ENCODE data around the gene FAR1.

Gene FAR1

DNA sequence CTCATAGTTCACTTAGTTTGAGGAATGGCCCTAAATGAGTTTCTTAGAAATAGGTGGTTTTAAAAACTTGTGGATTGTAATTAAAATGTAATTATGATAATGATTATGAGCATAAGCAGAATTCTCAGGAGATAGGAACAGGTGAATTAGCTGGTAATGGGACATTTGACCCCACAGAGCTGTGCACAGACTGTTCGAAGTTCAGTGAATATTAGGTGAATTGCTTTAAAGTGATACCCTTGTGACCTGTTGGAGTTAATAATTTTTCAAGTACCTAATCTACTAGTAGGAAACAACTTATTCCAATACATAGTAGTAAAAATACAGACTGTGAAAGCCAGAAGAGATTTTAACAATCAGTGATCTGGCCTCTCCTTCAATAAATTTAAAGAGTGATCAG, 8.1 kb downstream of the FAR1 start:
- Mint-ChIP-seq H3K9me3 (no peaks in the 10 kb centered on the region), H3K36me3 (ENCODE audit: insufficient read depth) (no peaks in the 10 kb centered on the region), H3K4me3 (no peak overlapping the region), H3K4me1 (peaks cover 62% of the 10 kb centered on the region), H3K27me3 (no peaks in the 10 kb centered on the region), H3K27ac (ENCODE audit: low read depth) (peak overlapping the region; percentile 19)
- DNase-seq (ENCODE audit: low spot score in 2 of 2) (no peak), ATAC-seq (replicated peaks; ENCODE audit: extremely low read depth, poor library complexity, severe bottlenecking) (no peak)

DNA sequence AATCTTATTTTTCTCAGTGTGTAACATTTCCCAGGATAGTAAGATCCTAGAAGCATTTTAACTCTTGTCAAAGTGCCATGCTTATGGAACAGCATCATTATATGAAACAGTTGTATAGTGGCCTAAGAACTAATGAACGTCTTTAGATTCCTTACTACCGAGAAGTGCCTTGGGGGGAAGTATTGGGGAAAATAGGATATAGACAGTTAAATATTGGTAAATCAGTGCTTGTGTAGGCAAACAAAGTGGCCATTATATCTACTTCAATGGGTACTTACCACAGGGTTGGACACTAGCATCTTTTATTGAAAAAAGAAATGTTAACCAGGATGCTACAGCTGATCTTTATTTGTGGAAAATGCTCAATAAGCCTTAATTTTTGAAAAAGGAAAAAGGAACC, 11.3 kb downstream of the FAR1 start:
- no peak for DNase-seq (ENCODE audit: low spot score in 2 of 2)
- ATAC-seq (replicated peaks; ENCODE audit: extremely low read depth, poor library complexity, severe bottlenecking), result no peak
- Mint-ChIP-seq H3K27me3 (no peaks in the 10 kb centered on the region), H3K4me1 (peaks cover 45% of the 10 kb centered on the region), H3K36me3 (ENCODE audit: insufficient read depth) (no peaks in the 10 kb centered on the region), H3K9me3 (no peaks in the 10 kb centered on the region), H3K4me3 (no peak overlapping the region), H3K27ac (ENCODE audit: low read depth) (no peak overlapping the region)

GRCh38 chr11:13680501-13681264, 12.2 kb downstream of the FAR1 start:
- Mint-ChIP-seq H3K36me3 (ENCODE audit: insufficient read depth) (peaks cover 2% of the 10 kb centered on the region), H3K4me3 (no peak overlapping the region), H3K27me3 (no peaks in the 10 kb centered on the region), H3K27ac (ENCODE audit: low read depth) (no peak overlapping the region), H3K4me1 (peaks cover 46% of the 10 kb centered on the region), H3K9me3 (no peaks in the 10 kb centered on the region)
- ATAC-seq (replicated peaks; ENCODE audit: extremely low read depth, poor library complexity, severe bottlenecking), result no peak
- no peak for DNase-seq (ENCODE audit: low spot score in 2 of 2)

- H3K4me3 Mint-ChIP-seq, result no peak overlapping the region
- H3K27me3 Mint-ChIP-seq, result no peaks in the 10 kb centered on the region
- ATAC-seq (replicated peaks; ENCODE audit: extremely low read depth, poor library complexity, severe bottlenecking), result no peak
- peaks cover 5% of the 10 kb centered on the region for H3K36me3 Mint-ChIP-seq (ENCODE audit: insufficient read depth)
- no peak overlapping the region for H3K27ac Mint-ChIP-seq (ENCODE audit: low read depth)
- no peaks in the 10 kb centered on the region for H3K9me3 Mint-ChIP-seq
- peaks cover 43% of the 10 kb centered on the region for H3K4me1 Mint-ChIP-seq
- no peak for DNase-seq (ENCODE audit: low spot score in 2 of 2)
These were observed 13.0 kb downstream of the FAR1 start for GRCh38 chr11:13681446-13681845.

DNA sequence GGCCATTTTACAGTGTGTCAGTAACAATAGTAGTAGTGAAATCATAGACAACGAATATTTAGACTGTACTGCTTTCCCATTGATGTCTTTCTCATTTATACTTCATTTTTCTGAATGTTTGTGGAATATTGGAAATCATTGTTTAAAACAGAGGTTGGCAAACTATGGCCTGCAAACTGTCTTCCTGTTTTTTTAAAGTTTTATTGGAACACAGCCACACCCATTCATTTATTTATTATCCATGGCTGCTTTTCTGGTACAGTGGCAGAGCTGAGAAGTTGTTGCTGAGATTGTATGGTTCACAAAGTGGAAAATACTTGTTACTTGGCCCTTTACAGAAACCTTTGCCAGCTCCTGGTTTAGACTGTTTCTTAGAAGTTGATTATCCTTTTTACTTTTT, 13.7 kb downstream of the FAR1 start:
- DNase-seq (ENCODE audit: low spot score in 2 of 2), result no peak
- no peak overlapping the region for H3K4me3 Mint-ChIP-seq
- H3K36me3 Mint-ChIP-seq (ENCODE audit: insufficient read depth), result peaks cover 5% of the 10 kb centered on the region

GRCh38 chr11:13685461-13686108, 17.1 kb downstream of the FAR1 start:
- peaks cover 6% of the 10 kb centered on the region for H3K36me3 Mint-ChIP-seq (ENCODE audit: insufficient read depth)
- H3K27me3 Mint-ChIP-seq, result no peaks in the 10 kb centered on the region
- DNase-seq (ENCODE audit: low spot score in 2 of 2) (no peak), ATAC-seq (replicated peaks; ENCODE audit: extremely low read depth, poor library complexity, severe bottlenecking) (no peak)
- no peak overlapping the region for H3K4me3 Mint-ChIP-seq
- no peak overlapping the region for H3K27ac Mint-ChIP-seq (ENCODE audit: low read depth)
- no peaks in the 10 kb centered on the region for H3K9me3 Mint-ChIP-seq
- H3K4me1 Mint-ChIP-seq, result peaks cover 25% of the 10 kb centered on the region

More for the DNA sequence above, 13.7 kb downstream of the FAR1 start:
- Mint-ChIP-seq H3K27ac (ENCODE audit: low read depth) (no peak overlapping the region), H3K9me3 (no peaks in the 10 kb centered on the region), H3K4me1 (peaks cover 36% of the 10 kb centered on the region), H3K27me3 (no peaks in the 10 kb centered on the region)
- ATAC-seq (replicated peaks; ENCODE audit: extremely low read depth, poor library complexity, severe bottlenecking), result no peak

DNA sequence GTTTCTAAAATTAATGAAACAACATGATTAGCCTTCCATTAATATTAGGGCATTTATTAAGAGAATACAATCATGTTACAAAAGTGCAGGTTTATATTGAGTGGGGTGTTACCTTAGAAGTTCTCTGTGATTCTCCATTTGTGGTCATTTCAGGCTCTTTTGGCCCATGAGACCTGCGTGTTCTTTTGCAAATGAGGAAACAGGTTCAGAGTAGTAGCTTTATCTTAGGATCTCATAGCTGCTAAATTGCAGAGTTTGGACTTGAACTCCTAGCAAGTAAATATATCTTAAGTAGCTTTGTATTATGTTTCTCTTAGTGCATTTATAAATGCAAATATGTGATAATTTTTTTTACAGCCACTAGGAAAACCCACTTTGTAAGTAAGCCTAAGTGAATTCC, 18.3 kb downstream of the FAR1 start:
- Mint-ChIP-seq H3K9me3 (no peaks in the 10 kb centered on the region), H3K4me3 (no peak overlapping the region), H3K36me3 (ENCODE audit: insufficient read depth) (peaks cover 6% of the 10 kb centered on the region), H3K27me3 (no peaks in the 10 kb centered on the region), H3K27ac (ENCODE audit: low read depth) (no peak overlapping the region), H3K4me1 (peaks cover 26% of the 10 kb centered on the region)
- no peak for ATAC-seq (replicated peaks; ENCODE audit: extremely low read depth, poor library complexity, severe bottlenecking)
- no peak for DNase-seq (ENCODE audit: low spot score in 2 of 2)

GRCh38 chr11:13687271-13687670, 18.8 kb downstream of the FAR1 start:
- Mint-ChIP-seq H3K27ac (ENCODE audit: low read depth) (no peak overlapping the region), H3K36me3 (ENCODE audit: insufficient read depth) (peaks cover 6% of the 10 kb centered on the region), H3K4me1 (peaks cover 26% of the 10 kb centered on the region), H3K4me3 (no peak overlapping the region), H3K9me3 (no peaks in the 10 kb centered on the region), H3K27me3 (no peaks in the 10 kb centered on the region)
- ATAC-seq (replicated peaks; ENCODE audit: extremely low read depth, poor library complexity, severe bottlenecking) (no peak), DNase-seq (ENCODE audit: low spot score in 2 of 2) (no peak)

- Mint-ChIP-seq H3K36me3 (ENCODE audit: insufficient read depth) (peaks cover 9% of the 10 kb centered on the region), H3K9me3 (no peaks in the 10 kb centered on the region), H3K4me3 (no peak overlapping the region), H3K4me1 (peaks cover 31% of the 10 kb centered on the region), H3K27ac (ENCODE audit: low read depth) (no peak overlapping the region), H3K27me3 (no peaks in the 10 kb centered on the region)
- no peak for DNase-seq (ENCODE audit: low spot score in 2 of 2)
- ATAC-seq (replicated peaks; ENCODE audit: extremely low read depth, poor library complexity, severe bottlenecking), result no peak
These were observed 22.9 kb downstream of the FAR1 start for GRCh38 chr11:13691286-13691899.

GRCh38 chr11:13692172-13692571, 23.7 kb downstream of the FAR1 start:
- no peak overlapping the region for H3K4me3 Mint-ChIP-seq
- no peaks in the 10 kb centered on the region for H3K27me3 Mint-ChIP-seq
- no peaks in the 10 kb centered on the region for H3K9me3 Mint-ChIP-seq
- no peak overlapping the region for H3K27ac Mint-ChIP-seq (ENCODE audit: low read depth)
- H3K36me3 Mint-ChIP-seq (ENCODE audit: insufficient read depth), result peaks cover 11% of the 10 kb centered on the region
- no peak for DNase-seq (ENCODE audit: low spot score in 2 of 2)
- peaks cover 31% of the 10 kb centered on the region for H3K4me1 Mint-ChIP-seq
- no peak for ATAC-seq (replicated peaks; ENCODE audit: extremely low read depth, poor library complexity, severe bottlenecking)

DNA sequence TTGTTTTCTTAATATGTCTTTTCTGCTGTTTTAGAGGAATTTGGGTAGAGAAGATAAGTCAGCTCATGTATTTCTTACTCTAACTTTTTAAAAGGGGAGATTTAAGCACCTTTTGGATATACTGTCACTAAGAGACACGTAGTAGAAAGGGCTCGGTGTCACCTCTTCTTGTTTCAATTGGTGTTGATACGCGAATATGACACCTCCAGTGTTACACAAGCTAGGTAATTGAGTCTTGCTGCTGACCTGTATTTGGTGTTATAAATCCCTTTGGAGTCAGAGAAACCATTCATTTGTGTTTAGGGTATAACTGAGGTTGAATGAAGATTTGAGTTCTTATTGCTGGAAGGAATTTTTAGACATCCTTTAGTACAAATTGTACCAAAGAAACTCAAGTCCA, 25.6 kb downstream of the FAR1 start:
- no peaks in the 10 kb centered on the region for H3K27me3 Mint-ChIP-seq
- no peak overlapping the region for H3K4me3 Mint-ChIP-seq
- ATAC-seq (replicated peaks; ENCODE audit: extremely low read depth, poor library complexity, severe bottlenecking), result no peak
- no peak for DNase-seq (ENCODE audit: low spot score in 2 of 2)
- no peaks in the 10 kb centered on the region for H3K9me3 Mint-ChIP-seq
- H3K4me1 Mint-ChIP-seq, result peaks cover 31% of the 10 kb centered on the region
- H3K27ac Mint-ChIP-seq (ENCODE audit: low read depth), result peak overlapping the region; percentile 41
- peaks cover 17% of the 10 kb centered on the region for H3K36me3 Mint-ChIP-seq (ENCODE audit: insufficient read depth)

DNA sequence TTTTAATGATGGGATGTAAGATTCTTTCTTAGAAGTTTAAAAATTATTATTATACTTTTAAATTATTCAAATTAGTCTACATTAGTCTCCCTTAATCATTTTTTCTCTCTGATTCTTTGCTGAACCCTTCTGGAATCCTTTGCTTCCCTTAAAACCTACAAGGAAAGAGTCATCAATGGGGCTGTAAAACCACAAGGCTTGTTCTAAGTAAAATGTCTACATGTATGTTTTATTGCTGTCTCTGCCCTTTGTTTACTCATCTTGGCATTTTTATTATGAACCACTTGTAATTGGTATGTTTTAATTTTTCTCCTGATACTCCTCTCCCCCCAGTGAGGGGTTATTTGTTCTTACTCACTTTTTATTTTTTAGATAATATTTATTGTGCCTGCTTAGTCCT, 27.4 kb downstream of the FAR1 start:
- peaks cover 25% of the 10 kb centered on the region for H3K36me3 Mint-ChIP-seq (ENCODE audit: insufficient read depth)
- no peak overlapping the region for H3K27ac Mint-ChIP-seq (ENCODE audit: low read depth)
- no peak overlapping the region for H3K4me3 Mint-ChIP-seq
- H3K4me1 Mint-ChIP-seq, result peaks cover 21% of the 10 kb centered on the region
- no peaks in the 10 kb centered on the region for H3K9me3 Mint-ChIP-seq
- ATAC-seq (replicated peaks; ENCODE audit: extremely low read depth, poor library complexity, severe bottlenecking) (no peak), DNase-seq (ENCODE audit: low spot score in 2 of 2) (no peak)
- no peaks in the 10 kb centered on the region for H3K27me3 Mint-ChIP-seq

DNA sequence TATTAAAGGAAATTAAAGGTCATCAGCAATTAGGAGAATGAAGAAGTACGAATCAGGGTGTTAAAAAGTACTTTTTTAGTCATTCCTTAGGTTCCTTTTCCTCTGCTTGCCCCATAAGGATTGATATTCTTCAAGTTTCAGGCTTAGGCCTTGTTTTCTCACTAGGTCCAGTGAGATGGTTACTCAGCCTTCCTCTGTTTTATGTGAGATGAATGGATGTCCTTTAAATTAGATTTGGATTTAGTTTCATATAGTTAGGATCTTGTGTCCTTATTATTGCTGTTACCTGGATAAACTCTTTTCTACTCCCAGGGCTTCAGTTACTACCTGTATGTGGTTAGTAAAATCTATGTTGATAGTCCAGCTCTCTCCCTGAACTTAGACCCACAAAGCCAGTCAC, 29.2 kb downstream of the FAR1 start:
- DNase-seq (ENCODE audit: low spot score in 2 of 2), result no peak
- H3K9me3 Mint-ChIP-seq, result no peaks in the 10 kb centered on the region
- H3K36me3 Mint-ChIP-seq (ENCODE audit: insufficient read depth), result peaks cover 27% of the 10 kb centered on the region
- no peak overlapping the region for H3K4me3 Mint-ChIP-seq
- peaks cover 16% of the 10 kb centered on the region for H3K4me1 Mint-ChIP-seq
- no peaks in the 10 kb centered on the region for H3K27me3 Mint-ChIP-seq
- H3K27ac Mint-ChIP-seq (ENCODE audit: low read depth), result no peak overlapping the region
- ATAC-seq (replicated peaks; ENCODE audit: extremely low read depth, poor library complexity, severe bottlenecking), result no peak
